GM12891 (cell line): ENCODE results near the gene TENM3.
A peak's percentile ranks its signal among the peaks of the same experiment; 100 is the strongest.

Source experiments
- DNase-seq: peaks from one replicate; pipeline ENCODE4 v3.0.0; 2011; ENCODE audit warnings: low spot score; ENCODE audit not compliant: insufficient read length
- FAIRE-seq: peaks from 2 replicates; lab custom pipeline; 2011; peaks lifted over from hg19 to GRCh38; lab: Jason Lieb, UNC
- PAX5 ChIP-seq: IDR thresholded peaks from 2 replicates; pipeline ENCODE4 v1.6.1; 2011; ENCODE audit warnings: low read length, moderate library complexity, mild to moderate bottlenecking; ENCODE audit not compliant: insufficient read depth, severe bottlenecking
- POLR2A ChIP-seq: IDR thresholded peaks from 2 replicates; pipeline ENCODE4 v1.6.1; 2011; ENCODE audit warnings: low read depth, low read length, control low read depth
- POLR2AphosphoS5 ChIP-seq: IDR thresholded peaks from 2 replicates; pipeline ENCODE4 v1.6.1; 2011; ENCODE audit warnings: low read depth, low read length, control low read depth
- POU2F2 ChIP-seq: IDR thresholded peaks from 2 replicates; pipeline ENCODE4 v1.6.1; 2011; ENCODE audit warnings: low read depth, mild to moderate bottlenecking, control low read depth, low read length, moderate library complexity
- SPI1 ChIP-seq: IDR thresholded peaks from 2 replicates; pipeline ENCODE4 v1.6.1; 2011; ENCODE audit warnings: low read depth, low read length, control low read depth
- TAF1 ChIP-seq: IDR thresholded peaks from 2 replicates; pipeline ENCODE4 v1.6.1; 2011; ENCODE audit warnings: low read depth, low read length, control low read depth

Gene TENM3

DNA sequence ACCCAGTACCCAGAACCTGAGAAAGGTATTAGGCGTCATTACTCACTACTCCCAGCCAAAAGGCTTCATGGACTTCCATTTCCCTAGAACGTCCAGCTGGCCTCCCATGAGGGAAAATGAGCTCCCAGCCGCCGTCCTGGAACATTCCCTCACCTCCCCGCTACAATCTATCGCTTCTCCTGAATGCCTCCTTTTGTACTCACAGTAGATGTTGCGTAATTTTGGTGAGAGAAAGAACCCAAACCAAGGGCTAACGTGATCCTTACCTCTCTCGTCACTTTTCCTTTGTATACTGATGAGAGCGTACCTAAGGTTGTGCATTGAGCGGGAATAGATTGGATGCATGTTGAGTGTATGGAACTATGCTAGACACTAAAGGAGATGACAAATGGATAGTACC lies 161.9 kb downstream of the TENM3 start:
- FAIRE-seq: no peak
- no peak for DNase-seq
- no peak for TF ChIP-seq TAF1

DNA sequence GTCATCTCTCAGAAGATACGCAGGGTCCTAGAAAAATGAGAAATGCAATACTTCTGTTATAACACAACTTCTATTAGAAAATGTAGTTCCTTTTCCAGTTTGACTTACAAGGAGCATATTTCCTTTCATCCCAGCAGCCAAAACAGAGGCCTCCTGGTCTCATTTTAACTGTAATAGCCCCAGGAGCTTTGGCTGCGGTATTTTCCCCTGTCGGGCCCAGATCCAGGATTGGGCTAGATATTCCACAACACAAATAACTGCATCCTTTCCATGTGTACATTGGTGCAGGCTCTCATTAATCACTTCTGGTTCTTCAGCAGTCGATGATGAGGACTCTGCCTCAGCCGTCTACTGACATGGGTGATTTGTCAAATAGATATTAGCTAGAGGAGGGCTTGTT lies 166.1 kb downstream of the TENM3 start:
- no peak for TF ChIP-seq POU2F2
- TF ChIP-seq POLR2A: no peak
- no peak for TF ChIP-seq PAX5
- TF ChIP-seq SPI1: no peak
- no peak for FAIRE-seq

GRCh38 chr4:182411391-182411790 lies 168.2 kb downstream of the TENM3 start:
- TF ChIP-seq SPI1 (no peak), POLR2AphosphoS5 (no peak), POU2F2 (no peak), POLR2A (no peak), PAX5 (no peak), TAF1 (no peak)
- no peak for FAIRE-seq

More for the DNA sequence above, 166.1 kb downstream of the TENM3 start:
- no peak for DNase-seq

GRCh38 chr4:182413550-182413949 lies 170.3 kb downstream of the TENM3 start:
- TF ChIP-seq POU2F2: no peak
- TF ChIP-seq POLR2A: no peak
- no peak for TF ChIP-seq POLR2AphosphoS5
- TF ChIP-seq TAF1: no peak
- TF ChIP-seq SPI1: no peak
- no peak for TF ChIP-seq PAX5
- FAIRE-seq: no peak
- no peak for DNase-seq

More at GRCh38 chr4:182411391-182411790, 168.2 kb downstream of the TENM3 start:
- no peak for DNase-seq

DNA sequence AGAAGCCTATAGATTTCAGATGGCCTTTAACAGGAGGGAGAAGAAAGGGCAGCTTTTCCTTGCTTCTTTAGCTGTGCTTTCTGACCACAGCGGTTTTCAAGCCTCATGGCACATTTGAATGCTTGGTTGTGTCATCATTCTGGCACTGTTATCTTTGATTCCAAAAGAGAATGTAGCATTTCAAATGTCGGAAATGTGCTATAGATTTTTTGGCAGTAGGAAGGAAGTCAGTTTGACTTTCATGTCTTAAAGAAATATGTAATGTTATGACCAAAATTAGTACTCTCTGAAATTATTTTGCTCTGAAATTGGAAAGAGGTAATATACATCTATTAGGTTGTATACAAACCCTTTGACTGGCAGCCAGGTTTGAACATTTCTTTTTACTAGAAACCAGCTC lies 171.9 kb downstream of the TENM3 start:
- TF ChIP-seq POU2F2: no peak
- TF ChIP-seq SPI1: no peak
- no peak for TF ChIP-seq TAF1
- TF ChIP-seq POLR2AphosphoS5: no peak
- no peak for TF ChIP-seq PAX5
- no peak for TF ChIP-seq POLR2A
- no peak for DNase-seq
- FAIRE-seq: no peak

GRCh38 chr4:182416067-182416466 lies 172.9 kb downstream of the TENM3 start:
- TF ChIP-seq PAX5 (no peak), TAF1 (no peak), SPI1 (no peak), POLR2AphosphoS5 (no peak), POLR2A (no peak), POU2F2 (no peak)
- no peak for FAIRE-seq
- no peak for DNase-seq

DNA sequence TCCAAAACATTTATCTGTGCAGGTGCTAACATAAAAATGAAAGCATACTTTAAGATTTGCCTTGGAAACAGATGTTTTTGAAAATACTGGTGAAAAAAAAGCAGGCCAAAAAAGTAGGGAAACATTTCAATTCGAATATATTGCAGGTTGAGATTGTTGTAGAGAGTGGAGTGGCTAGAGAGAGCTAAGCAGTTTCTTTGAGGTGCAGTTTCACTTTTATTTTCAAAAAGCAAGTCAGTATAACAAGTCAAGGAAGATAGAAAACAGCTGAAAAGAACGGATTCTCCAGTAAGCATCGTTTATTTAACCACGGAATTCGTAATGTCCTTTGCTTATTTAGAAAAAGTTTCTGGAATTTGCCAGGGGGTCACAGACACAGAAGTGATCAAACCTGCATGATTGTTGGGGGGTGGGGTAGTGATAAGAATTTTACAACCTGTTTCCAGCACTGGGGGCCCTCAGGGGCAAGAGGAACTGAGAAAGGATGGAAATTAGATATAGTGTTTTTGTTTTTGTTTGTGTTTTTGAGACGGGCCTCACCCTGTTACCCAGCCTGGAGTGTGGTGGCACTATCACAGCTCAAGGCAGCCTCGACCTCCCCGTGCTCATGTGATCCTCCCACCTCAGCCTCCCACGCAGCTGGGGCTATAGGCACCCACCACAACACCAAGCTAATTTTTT lies 175.0 kb downstream of the TENM3 start:
- no peak for FAIRE-seq
- TF ChIP-seq POU2F2: no peak
- peak; percentile 68; the same call in 1 of the 2 replicates for TF ChIP-seq SPI1
- no peak for DNase-seq

GRCh38 chr4:182420189-182420588 lies 177.0 kb downstream of the TENM3 start:
- no peak for DNase-seq

DNA sequence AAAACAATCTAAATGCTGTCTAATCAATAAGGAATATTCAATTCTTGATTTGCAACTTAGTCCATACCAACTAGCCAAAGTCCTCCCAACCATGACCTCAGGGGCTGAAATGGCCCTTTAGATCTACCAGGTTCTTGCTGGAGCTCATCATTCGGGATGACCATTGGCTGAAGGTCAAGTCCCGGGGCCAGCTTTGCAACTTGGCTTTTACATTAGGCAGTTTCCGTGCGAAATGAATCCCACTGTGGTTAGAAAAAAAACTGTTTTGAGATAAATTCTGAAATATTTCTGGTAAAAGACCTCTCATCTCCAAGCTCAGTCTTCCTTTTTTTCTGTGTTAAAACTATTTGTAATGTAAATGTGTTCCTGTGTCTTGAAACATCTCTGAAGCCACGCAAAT lies 178.6 kb downstream of the TENM3 start:
- FAIRE-seq (no peak), DNase-seq (no peak)
- no peak for TF ChIP-seq POLR2A
- TF ChIP-seq POLR2AphosphoS5: no peak
- no peak for TF ChIP-seq POU2F2
- no peak for TF ChIP-seq PAX5
- TF ChIP-seq SPI1: no peak
- TF ChIP-seq TAF1: no peak

More at GRCh38 chr4:182420189-182420588, 177.0 kb downstream of the TENM3 start:
- TF ChIP-seq TAF1: no peak
- no peak for TF ChIP-seq POLR2A
- TF ChIP-seq POU2F2: no peak
- TF ChIP-seq SPI1: no peak
- TF ChIP-seq PAX5: no peak
- TF ChIP-seq POLR2AphosphoS5: no peak
- no peak for FAIRE-seq

- DNase-seq (no peak), FAIRE-seq (no peak)
- TF ChIP-seq TAF1 (no peak), SPI1 (no peak), POLR2A (no peak), PAX5 (no peak), POLR2AphosphoS5 (no peak), POU2F2 (no peak)
These were observed 182.1 kb downstream of the TENM3 start for GRCh38 chr4:182425302-182425701.

DNA sequence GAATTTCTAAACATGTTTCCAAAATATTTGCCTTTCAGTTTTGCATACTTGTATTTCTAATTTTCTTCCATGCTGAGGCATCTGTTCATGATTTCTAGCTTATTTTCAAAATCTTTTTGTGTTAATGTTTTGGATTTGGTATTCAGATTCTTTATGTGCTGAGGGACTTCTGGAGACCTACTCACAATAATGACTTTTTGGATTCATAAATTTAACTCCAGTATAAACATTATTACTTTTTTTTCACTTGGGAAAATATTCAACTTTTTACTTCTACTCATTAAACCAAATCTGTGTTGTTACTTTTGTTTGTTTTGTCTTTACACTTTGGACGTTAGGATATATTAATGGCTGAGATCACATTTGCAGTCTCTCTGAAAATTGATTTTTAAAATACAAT lies 183.7 kb downstream of the TENM3 start:
- TF ChIP-seq POU2F2: no peak
- TF ChIP-seq TAF1: no peak
- no peak for TF ChIP-seq POLR2A
- TF ChIP-seq PAX5: no peak
- TF ChIP-seq SPI1: no peak
- TF ChIP-seq POLR2AphosphoS5: no peak
- DNase-seq (no peak), FAIRE-seq (no peak)
